H1 (cell line): ENCODE data around the gene COBLL1. TPM values are rescaled to one million over a fixed set of nuclear protein-coding genes. Genes with fewer than 3 reads are reported as not detected.

ENCODE experiments used
- CTCF ChIA-PET: fragments of 300-600 bp; sonication (Branson Sonifier 250); formaldehyde crosslinking; loops from one replicate; lab custom pipeline; 2021; ENCODE audit not compliant: partially characterized antibody; lab: Charles Lee
- POLR2A ChIA-PET: fragments of 300-600 bp; sonication (Branson Sonifier 250); formaldehyde crosslinking; loops from one replicate; lab custom pipeline; 2021; ENCODE audit warnings: inconsistent platforms; ENCODE audit not compliant: partially characterized antibody; lab: Charles Lee
- DNase-seq, 2 experiments: peaks; one replicate each; pipeline versions ENCODE4 v3.0.0 to v3.0.0-alpha.2; 2010 to 2022; ENCODE audit warnings: low spot score in 2 of 2, low read depth in 1 of 2, mixed read lengths in 1 of 2
- FAIRE-seq: peaks from 2 replicates; lab custom pipeline; 2011; peaks lifted over from hg19 to GRCh38; lab: Jason Lieb, UNC
- H2AFZ ChIP-seq: 2 replicates; pipeline ENCODE4 v1.8.1; 2012; ENCODE audit warnings: low read length, inconsistent platforms
- H2AK5ac ChIP-seq: 2 replicates; pipeline ENCODE4 v1.6.1; 2013; ENCODE audit warnings: low read depth, low read length
- H2BK120ac ChIP-seq: replicated peaks from 2 replicates; pipeline ENCODE3; 2013; ENCODE audit warnings: low read depth, low read length, inconsistent platforms
- H2BK12ac ChIP-seq: 2 replicates; pipeline ENCODE4 v1.6.1; 2013; ENCODE audit warnings: low read depth, low read length
- H2BK15ac ChIP-seq: 2 replicates; pipeline ENCODE4 v1.6.1; 2013; ENCODE audit warnings: low read length
- H2BK20ac ChIP-seq: 2 replicates; pipeline ENCODE4 v1.6.1; 2013; ENCODE audit warnings: low read length
- H2BK5ac ChIP-seq: 2 replicates; pipeline ENCODE4 v1.6.1; 2013; ENCODE audit warnings: low read depth, low read length
- H3K14ac ChIP-seq: 2 replicates; pipeline ENCODE4 v1.6.1; 2013; ENCODE audit warnings: inconsistent platforms; ENCODE audit not compliant: insufficient read length
- H3K18ac ChIP-seq: 2 replicates; pipeline ENCODE4 v1.6.1; 2013; ENCODE audit warnings: low read length; ENCODE audit errors: extremely low read depth
- H3K23ac ChIP-seq: 2 replicates; pipeline ENCODE4 v1.6.1; 2013; ENCODE audit warnings: inconsistent platforms; ENCODE audit not compliant: insufficient read length
- H3K23me2 ChIP-seq: 2 replicates; pipeline ENCODE4 v1.6.1; 2013; ENCODE audit warnings: low read depth, low read length
- H3K27ac ChIP-seq: 2 replicates; pipeline ENCODE4 v1.6.1; 2011; ENCODE audit warnings: low read depth, low read length, inconsistent platforms
- H3K27me3 ChIP-seq, 4 experiments: replicated peaks in 1 of 4; 1 replicate in 1 of 4; 2 replicates in 3 of 4; pipeline versions ENCODE4 v1.6.1 to v1.8.1; 2011 to 2013; ENCODE audit warnings: low read length in 3 of 4, mild to moderate bottlenecking in 3 of 4, inconsistent platforms in 2 of 4, mixed read lengths in 2 of 4, moderate library complexity in 1 of 4; ENCODE audit not compliant: control insufficient read depth in 3 of 4, insufficient read depth in 3 of 4; ENCODE audit errors: extremely low read depth in 1 of 4
- H3K36me3 ChIP-seq, 4 experiments: 2 replicates each; pipeline versions ENCODE4 v1.6.1 to v1.8.1; 2011 to 2013; ENCODE audit warnings: mild to moderate bottlenecking in 4 of 4, low read length in 3 of 4, moderate library complexity in 2 of 4, control low read depth in 1 of 4, inconsistent platforms in 1 of 4; ENCODE audit not compliant: insufficient read depth in 4 of 4, control insufficient read depth in 2 of 4
- H3K4ac ChIP-seq: replicated peaks from 2 replicates; pipeline ENCODE3; 2013; ENCODE audit warnings: low read length, low read depth, mixed read lengths, inconsistent platforms; ENCODE audit not compliant: insufficient read length
- H3K4me1 ChIP-seq, 4 experiments: replicated peaks in 1 of 4; 1 replicate in 1 of 4; 2 replicates in 3 of 4; pipeline versions ENCODE4 v1.6.1 to v1.8.1; 2011 to 2013; ENCODE audit warnings: low read length in 3 of 4, inconsistent platforms in 2 of 4, mixed read lengths in 1 of 4; ENCODE audit not compliant: insufficient read depth in 4 of 4, control insufficient read depth in 3 of 4
- H3K4me2 ChIP-seq, 2 experiments: 2 replicates each; pipeline versions ENCODE4 v1.6.1 to v1.8.1; 2011 to 2013; ENCODE audit warnings: low read depth in 2 of 2, low read length in 2 of 2, control low read depth in 1 of 2, inconsistent platforms in 1 of 2, mild to moderate bottlenecking in 1 of 2; ENCODE audit not compliant: insufficient read depth in 1 of 2
- H3K4me3 ChIP-seq, 4 experiments: fragments of 200-600, 300-600 bp in 1 of 4; sonication (generic), shearing (Covaris generic), sonication (Bioruptor Twin) in 1 of 4; 2 replicates each; pipeline versions ENCODE4 v1.5.1 to v1.8.1; 2011 to 2016; ENCODE audit warnings: low read length in 4 of 4, low read depth in 3 of 4, control low read depth in 2 of 4, inconsistent platforms in 2 of 4, mild to moderate bottlenecking in 2 of 4, mixed read lengths in 1 of 4, moderate library complexity in 1 of 4; ENCODE audit not compliant: insufficient read depth in 2 of 4; ENCODE audit errors: extremely low read depth in 1 of 4
- H3K56ac ChIP-seq: replicated peaks from 2 replicates; pipeline ENCODE3; 2013; ENCODE audit warnings: low read depth, mild to moderate bottlenecking, mixed read lengths, low read length, inconsistent platforms; ENCODE audit not compliant: insufficient read length
- H3K79me1 ChIP-seq: 2 replicates; pipeline ENCODE4 v1.6.1; 2013; ENCODE audit warnings: low read depth, low read length, control low read depth
- H3K79me2 ChIP-seq, 2 experiments: 2 replicates each; pipeline versions ENCODE4 v1.6.1 to v1.8.1; 2012 to 2013; ENCODE audit warnings: low read length in 2 of 2, mild to moderate bottlenecking in 2 of 2, inconsistent platforms in 1 of 2; ENCODE audit not compliant: insufficient read depth in 2 of 2, control insufficient read depth in 1 of 2
- H3K9ac ChIP-seq, 4 experiments: replicated peaks in 1 of 4; 1 replicate in 1 of 4; 2 replicates in 3 of 4; pipeline versions ENCODE4 v1.6.1 to v1.8.1; 2011 to 2013; ENCODE audit warnings: low read depth in 3 of 4, low read length in 3 of 4, control low read depth in 2 of 4, mild to moderate bottlenecking in 2 of 4, moderate library complexity in 2 of 4, inconsistent platforms in 1 of 4; ENCODE audit errors: extremely low read depth in 1 of 4
- H3K9me3 ChIP-seq, 2 experiments: 2 replicates each; pipeline versions ENCODE4 v1.6.1 to v1.8.1; 2012 to 2013; ENCODE audit warnings: mild to moderate bottlenecking in 2 of 2, moderate library complexity in 2 of 2, control low read depth in 1 of 2, inconsistent platforms in 1 of 2, low read depth in 1 of 2, low read length in 1 of 2, mixed read lengths in 1 of 2; ENCODE audit not compliant: insufficient read depth in 2 of 2
- H4K20me1 ChIP-seq, 2 experiments: replicated peaks in 1 of 2; 2 replicates each; pipeline versions ENCODE3 to v1.8.1; 2011 to 2013; ENCODE audit warnings: inconsistent platforms in 2 of 2, low read length in 2 of 2, mild to moderate bottlenecking in 1 of 2; ENCODE audit not compliant: insufficient read depth in 2 of 2, control insufficient read depth in 1 of 2
- H4K5ac ChIP-seq: 2 replicates; pipeline ENCODE4 v1.6.1; 2013; ENCODE audit warnings: low read length, low read depth, mixed read lengths, inconsistent platforms; ENCODE audit not compliant: insufficient read length
- H4K8ac ChIP-seq: 2 replicates; pipeline ENCODE4 v1.8.0; 2013; ENCODE audit warnings: mild to moderate bottlenecking, moderate library complexity, low read length, inconsistent platforms; ENCODE audit not compliant: insufficient read depth; ENCODE audit errors: extremely low read depth
- H4K91ac ChIP-seq: replicated peaks from 2 replicates; pipeline ENCODE3; 2013; ENCODE audit warnings: low read length, mixed read lengths, inconsistent platforms; ENCODE audit not compliant: insufficient read length
- CBX5 ChIP-seq: fragments of 300-800, 300-1000 bp; sonication (generic); IDR thresholded peaks from 2 replicates; pipeline ENCODE4 v1.7.1; 2016; ENCODE audit warnings: antibody characterized with exemption, low read length, low read depth
- CTBP2 ChIP-seq: IDR thresholded peaks from 2 replicates; pipeline ENCODE4 v1.7.0; 2011; ENCODE audit warnings: borderline replicate concordance, mild to moderate bottlenecking, moderate library complexity, mixed read lengths, low read length; ENCODE audit not compliant: insufficient read depth, insufficient read length
- EP300 ChIP-seq, 2 experiments: IDR thresholded peaks; 1 replicate in 1 of 2; 2 replicates in 1 of 2; pipeline ENCODE4 v1.6.1; 2011 to 2012; ENCODE audit warnings: low read depth in 2 of 2, low read length in 2 of 2, mild to moderate bottlenecking in 2 of 2, borderline replicate concordance in 1 of 2, inconsistent platforms in 1 of 2, moderate library complexity in 1 of 2
- JUND ChIP-seq: IDR thresholded peaks from 2 replicates; pipeline ENCODE4 v1.6.1; 2011; ENCODE audit warnings: mild to moderate bottlenecking, improper control_type of control experiment, low read length
- KDM4A ChIP-seq: IDR thresholded peaks from one replicate; pipeline ENCODE4 v1.7.1; 2012; ENCODE audit warnings: low read depth, mild to moderate bottlenecking, moderate library complexity, low read length, inconsistent platforms; ENCODE audit not compliant: severe bottlenecking
- KDM5A ChIP-seq: fragments of 200-600 bp; IDR thresholded peaks from 2 replicates; pipeline ENCODE4 v1.7.1; 2012; ENCODE audit warnings: mild to moderate bottlenecking, low read length, inconsistent platforms, mixed read lengths
- PHF8 ChIP-seq: fragments of 200-600 bp; sonication (generic); conservative IDR thresholded peaks from 2 replicates; pipeline ENCODE4 v1.7.1; 2012; ENCODE audit warnings: low read depth, mild to moderate bottlenecking, inconsistent platforms, low read length, moderate library complexity
- POU5F1 ChIP-seq: IDR thresholded peaks from 2 replicates; pipeline ENCODE4 v1.6.1; 2011; ENCODE audit warnings: low read depth, mild to moderate bottlenecking, low read length, moderate library complexity
- RFX5 ChIP-seq: IDR thresholded peaks from 2 replicates; pipeline ENCODE4 v1.6.1; 2011; ENCODE audit warnings: low read depth, low read length, improper control_type of control experiment, borderline replicate concordance
- TAF1 ChIP-seq: IDR thresholded peaks from 2 replicates; pipeline ENCODE4 v1.6.1; 2011; ENCODE audit warnings: mild to moderate bottlenecking, low read depth, low read length
- ZNF274 ChIP-seq: IDR thresholded peaks from 2 replicates; pipeline ENCODE4 v1.7.0; 2012; ENCODE audit warnings: low read length, borderline replicate concordance; ENCODE audit errors: extremely low read depth
- WGBS, 2 experiments: shearing (Covaris generic) in 1 of 2; methylation state at CpG; one replicate each; pipeline versions ENCODE4 v1.1.6 to v1.1.7; 2013 to 2015; ENCODE audit warnings: low lambda C conversion rate in 2 of 2, mixed read lengths in 2 of 2, inconsistent platforms in 1 of 2, low coverage in 1 of 2, missing lambda C conversion rate in 1 of 2; ENCODE audit not compliant: insufficient replicate concordance in 2 of 2, insufficient coverage in 1 of 2, insufficient read length in 1 of 2; ENCODE audit errors: extremely low coverage in 1 of 2, missing lambda C conversion rate in 1 of 2; 5-methylcytosine and 5-hydroxymethylcytosine counted together
- polyA plus RNA-seq, 7 experiments: library from polyadenylated mRNA; depleted of rRNA in 3 of 7; stranded (reverse) in 5 of 7; unstranded in 2 of 7; fragments of >200 nt in 5 of 7; fragments of 200-250 nt in 2 of 7; gene quantifications; 1 replicate in 5 of 7; 2 replicates in 1 of 7; 4 replicates in 1 of 7; pipeline versions ENCODE4 v1.2.1 to v1.2.3, GENCODE V29; 2011 to 2013; ENCODE audit warnings: missing spikeins in 2 of 7, mixed read lengths in 2 of 7
- total RNA-seq: library from RNA; stranded (reverse); fragmentation: NEBNext Ultra II Directional; extraction: Animal tissue kit (Norgen Biotek cat#: 25700); gene quantifications from 2 replicates; pipeline ENCODE4 v1.2.1, GENCODE V29; 2021
- TF ChIP-seq, protein P1 (sequence below): IDR thresholded peaks from 2 replicates; pipeline ENCODE4 v1.6.1; 2012; ENCODE audit warnings: low read length, inconsistent platforms

The COBLL1 gene
- total and polyA plus RNA-seq, 2 of the 8 experiments (the other 6 are each of a cell fraction or from before 2014, with no cell fraction given), result 2.2 to 6.2 TPM

GRCh38 chr2:164764996-164765395 lies 76.6 kb downstream of the COBLL1 start:
- Histone ChIP-seq H3K4ac (no peak overlapping the region), H3K9ac (no peak overlapping the region), H3K9me3 (no peaks in the 10 kb centered on the region), H3K14ac (no peak overlapping the region), H2AK5ac (no peak overlapping the region), H3K56ac (no peak overlapping the region), H3K4me1 (no peaks in the 10 kb centered on the region), H2AFZ (no peak overlapping the region), H3K23ac (no peak overlapping the region), H4K20me1 (no peaks in the 10 kb centered on the region), H3K79me2 (no peaks in the 10 kb centered on the region), H3K4me3 (no peak overlapping the region), H2BK15ac (no peak overlapping the region), H3K27me3 (no peaks in the 10 kb centered on the region), H3K79me1 (no peaks in the 10 kb centered on the region), H4K91ac (no peak overlapping the region), H2BK20ac (no peak overlapping the region), H2BK5ac (no peak overlapping the region), H3K27ac (no peak overlapping the region), H2BK120ac (no peak overlapping the region), H3K18ac (no peak overlapping the region), H2BK12ac (no peak overlapping the region), H3K36me3 (no peaks in the 10 kb centered on the region), H3K23me2 (no peaks in the 10 kb centered on the region), H4K5ac (no peak overlapping the region), H3K4me2 (no peak overlapping the region), H4K8ac (no peak overlapping the region)
- POLR2A ChIA-PET, result no interaction called here
- FAIRE-seq (no peak), DNase-seq (no peak)
- CTCF ChIA-PET, result interaction anchor here (0.5 to 1.3 kb wide), 2 partner anchors 140 to 382 kb away, joined by 3 read pairs; no protein-coding TSS in a partner anchor
- whole genome bisulfite sequencing, 2 experiments, result 95% methylated on average over 3 of the region's 3 CpGs; no CpG with 5 or more reads in 1 of the 2 experiments
- no peak for TF ChIP-seq RFX5
- TF ChIP-seq CTBP2, result no peak
- TF ChIP-seq KDM5A, result no peak
- no peak for TF ChIP-seq PHF8
- TF ChIP-seq CBX5, result no peak
- TF ChIP-seq, protein P1, sequence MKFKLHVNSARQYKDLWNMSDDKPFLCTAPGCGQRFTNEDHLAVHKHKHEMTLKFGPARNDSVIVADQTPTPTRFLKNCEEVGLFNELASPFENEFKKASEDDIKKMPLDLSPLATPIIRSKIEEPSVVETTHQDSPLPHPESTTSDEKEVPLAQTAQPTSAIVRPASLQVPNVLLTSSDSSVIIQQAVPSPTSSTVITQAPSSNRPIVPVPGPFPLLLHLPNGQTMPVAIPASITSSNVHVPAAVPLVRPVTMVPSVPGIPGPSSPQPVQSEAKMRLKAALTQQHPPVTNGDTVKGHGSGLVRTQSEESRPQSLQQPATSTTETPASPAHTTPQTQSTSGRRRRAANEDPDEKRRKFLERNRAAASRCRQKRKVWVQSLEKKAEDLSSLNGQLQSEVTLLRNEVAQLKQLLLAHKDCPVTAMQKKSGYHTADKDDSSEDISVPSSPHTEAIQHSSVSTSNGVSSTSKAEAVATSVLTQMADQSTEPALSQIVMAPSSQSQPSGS, result no peak
- no peak for TF ChIP-seq JUND
- TF ChIP-seq ZNF274, result no peak
- no peak for TF ChIP-seq TAF1
- no peak for TF ChIP-seq EP300 (IDR thresholded peaks at IDR 0.05; ENCODE audit: borderline replicate concordance in 1 of 2, low read depth in 2 of 2, low read length in 2 of 2)
- no peak for TF ChIP-seq POU5F1
- TF ChIP-seq KDM4A, result no peak
